Stomach (tissue), 4 donors: ENCODE measurements around the gene BEST2.

Experiments used
- EP300 ChIP-seq: sonication (generic); formaldehyde crosslinking; IDR thresholded peaks from one replicate; pipeline ENCODE4 v1.6.1; 2017; ENCODE audit warnings: antibody characterized with exemption
- POLR2A ChIP-seq, 4 donors: fragments of 450-650 bp; IDR thresholded peaks; one replicate each; pipeline ENCODE4 v1.6.1; 2016; ENCODE audit warnings: antibody characterized with exemption in 4 of 4, control low read depth in 2 of 4, mild to moderate bottlenecking in 1 of 4, moderate library complexity in 1 of 4
- POLR2AphosphoS5 ChIP-seq, 3 donors: sonication (generic); formaldehyde crosslinking; IDR thresholded peaks; one replicate each; pipeline ENCODE4 v1.6.1; 2016; ENCODE audit warnings: antibody characterized with exemption in 3 of 3
- TF ChIP-seq, protein P1 (sequence below), 7 experiments: fragments of 450-650 bp in 4 of 7; fragments of 200-600 bp in 3 of 7; sonication (generic) in 3 of 7; IDR thresholded peaks; one replicate each; pipeline ENCODE4 v1.5.1; 2016 to 2019; ENCODE audit warnings: antibody characterized with exemption in 7 of 7, control low read depth in 2 of 7, mild to moderate bottlenecking in 1 of 7

GRCh38 chr19:12794971-12795381, 43.4 kb downstream of the BEST2 start:
- TF ChIP-seq, protein P1, sequence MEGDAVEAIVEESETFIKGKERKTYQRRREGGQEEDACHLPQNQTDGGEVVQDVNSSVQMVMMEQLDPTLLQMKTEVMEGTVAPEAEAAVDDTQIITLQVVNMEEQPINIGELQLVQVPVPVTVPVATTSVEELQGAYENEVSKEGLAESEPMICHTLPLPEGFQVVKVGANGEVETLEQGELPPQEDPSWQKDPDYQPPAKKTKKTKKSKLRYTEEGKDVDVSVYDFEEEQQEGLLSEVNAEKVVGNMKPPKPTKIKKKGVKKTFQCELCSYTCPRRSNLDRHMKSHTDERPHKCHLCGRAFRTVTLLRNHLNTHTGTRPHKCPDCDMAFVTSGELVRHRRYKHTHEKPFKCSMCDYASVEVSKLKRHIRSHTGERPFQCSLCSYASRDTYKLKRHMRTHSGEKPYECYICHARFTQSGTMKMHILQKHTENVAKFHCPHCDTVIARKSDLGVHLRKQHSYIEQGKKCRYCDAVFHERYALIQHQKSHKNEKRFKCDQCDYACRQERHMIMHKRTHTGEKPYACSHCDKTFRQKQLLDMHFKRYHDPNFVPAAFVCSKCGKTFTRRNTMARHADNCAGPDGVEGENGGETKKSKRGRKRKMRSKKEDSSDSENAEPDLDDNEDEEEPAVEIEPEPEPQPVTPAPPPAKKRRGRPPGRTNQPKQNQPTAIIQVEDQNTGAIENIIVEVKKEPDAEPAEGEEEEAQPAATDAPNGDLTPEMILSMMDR (IDR thresholded peaks at IDR 0.05): no peak
- TF ChIP-seq POLR2AphosphoS5 (IDR thresholded peaks at IDR 0.05) (peak in 1 of 3 donors; percentile 38), POLR2A (IDR thresholded peaks at IDR 0.05) (no peak), EP300 (no peak)
